Measurements from ENCODE around the gene GTF3C2.
"Not testable (repeated sequence)": the region's sequence is repeated elsewhere in the genome, so short reads cannot be mapped to it uniquely, and the experiment has no call there.

- not testable (repeated sequence) for TF ChIP-seq CTCF (IDR thresholded peaks at IDR 0.05 in 4 of 5, conservative IDR thresholded peaks at IDR 0.05 in 1 of 5); POLR2A (IDR thresholded peaks at IDR 0.05)
Measured at GRCh38 chr2:27353386-27353761, 3.2 kb downstream of the GTF3C2 start.

Measured in gastrocnemius medialis (tissue), 4 donors.